Activated naive CD4-positive, alpha-beta T cell treated with anti-CD3 and anti-CD28 coated beads, Interleukin-2, amount 10 ng/mL, durations not matched to agents 7 days and 5 days (primary cell): Measurements from ENCODE around the gene PSPH.
"Not testable (repeated sequence)": the region's sequence is repeated elsewhere in the genome, so short reads cannot be mapped to it uniquely, and the experiment has no call there.

Experiments used
- CTCF ChIA-PET: fragments of 350-600 bp; sonication (Branson Sonifier 250); formaldehyde crosslinking; loops from one replicate; lab custom pipeline; 2021; ENCODE audit warnings: antibody characterized with exemption; lab: Charles Lee
- DNase-seq: peaks from one replicate; pipeline ENCODE4 v3.0.0-alpha.2; 2020
- H3K27ac Mint-ChIP-seq: one replicate; pipeline ENCODE4 v1.8.0; 2021; ENCODE audit warnings: mild to moderate bottlenecking, moderate library complexity, mixed read lengths
- H3K27me3 Mint-ChIP-seq: one replicate; pipeline ENCODE4 v1.8.0; 2021; ENCODE audit warnings: mild to moderate bottlenecking, mixed read lengths
- H3K36me3 Mint-ChIP-seq: one replicate; pipeline ENCODE4 v1.8.0; 2021; ENCODE audit warnings: mixed read lengths
- H3K4me1 Mint-ChIP-seq: one replicate; pipeline ENCODE4 v1.8.0; 2021; ENCODE audit warnings: mixed read lengths
- H3K4me3 Mint-ChIP-seq: one replicate; pipeline ENCODE4 v1.8.0; 2021; ENCODE audit warnings: mild to moderate bottlenecking, moderate library complexity, mixed read lengths
- H3K9me3 Mint-ChIP-seq: one replicate; pipeline ENCODE4 v1.8.0; 2021; ENCODE audit warnings: mixed read lengths

Gene PSPH

GRCh38 chr7:56051339-56052191 lies at the start of gene PSPH, which contains the start of gene CCT6A:
Gene PSPH, minus strand, starts transcription at chr7:56051444. Its CDS starts 30,232 bp downstream, at chr7:56021212.
Gene CCT6A, plus strand, starts transcription at chr7:56051765. Its CDS starts 84 bp downstream, at chr7:56051849.
- H3K4me1 Mint-ChIP-seq, result peaks cover 55% of the 10 kb centered on the region
- peaks cover 32% of the 10 kb centered on the region for H3K36me3 Mint-ChIP-seq
- CTCF ChIA-PET, result interaction anchor here (0.8 to 1.3 kb wide), 5 partner anchors 14 to 410 kb away, joined by 3 to 7 read pairs (median 3); no protein-coding TSS in a partner anchor

GRCh38 chr7:56099653-56100052 lies 48.4 kb upstream of the PSPH start:
- Mint-ChIP-seq H3K27ac (no peak overlapping the region), H3K36me3 (peaks cover 38% of the 10 kb centered on the region), H3K27me3 (no peaks in the 10 kb centered on the region), H3K9me3 (no peaks in the 10 kb centered on the region), H3K4me1 (peaks cover 15% of the 10 kb centered on the region), H3K4me3 (no peak overlapping the region)
- CTCF ChIA-PET, result no interaction called here
- no peak for DNase-seq

More at GRCh38 chr7:56051339-56052191, at the start of gene PSPH, which contains the start of gene CCT6A:
- Mint-ChIP-seq H3K27me3 (no peaks in the 10 kb centered on the region), H3K4me3 (peak within 1 kb of the TSS; percentile 95), H3K27ac (peak within 1 kb of the TSS; percentile 90), H3K9me3 (no peaks in the 10 kb centered on the region)
- peak; percentile 94 for DNase-seq

GRCh38 chr7:56098187-56099008 lies 47.2 kb upstream of the PSPH start:
- H3K4me1 Mint-ChIP-seq, H3K4me3 Mint-ChIP-seq, H3K9me3 Mint-ChIP-seq, H3K27ac Mint-ChIP-seq, DNase-seq, H3K27me3 Mint-ChIP-seq, CTCF ChIA-PET: not testable (repeated sequence)
- H3K36me3 Mint-ChIP-seq, result peaks cover 29% of the 10 kb centered on the region

GRCh38 chr7:56097700-56098099 lies 46.5 kb upstream of the PSPH start:
- Mint-ChIP-seq H3K36me3 (peaks cover 25% of the 10 kb centered on the region), H3K9me3 (no peaks in the 10 kb centered on the region), H3K27me3 (no peaks in the 10 kb centered on the region), H3K27ac (no peak overlapping the region), H3K4me1 (peaks cover 2% of the 10 kb centered on the region), H3K4me3 (no peak overlapping the region)
- CTCF ChIA-PET, result no interaction called here
- DNase-seq, result no peak

- CTCF ChIA-PET, result no interaction called here
These were observed 41.7 kb upstream of the PSPH start, which contains the start of gene PHKG1 for GRCh38 chr7:56092789-56093531. Gene PHKG1, minus strand, starts transcription at chr7:56092952. Its CDS starts 4,011 bp downstream, at chr7:56088941.

DNA sequence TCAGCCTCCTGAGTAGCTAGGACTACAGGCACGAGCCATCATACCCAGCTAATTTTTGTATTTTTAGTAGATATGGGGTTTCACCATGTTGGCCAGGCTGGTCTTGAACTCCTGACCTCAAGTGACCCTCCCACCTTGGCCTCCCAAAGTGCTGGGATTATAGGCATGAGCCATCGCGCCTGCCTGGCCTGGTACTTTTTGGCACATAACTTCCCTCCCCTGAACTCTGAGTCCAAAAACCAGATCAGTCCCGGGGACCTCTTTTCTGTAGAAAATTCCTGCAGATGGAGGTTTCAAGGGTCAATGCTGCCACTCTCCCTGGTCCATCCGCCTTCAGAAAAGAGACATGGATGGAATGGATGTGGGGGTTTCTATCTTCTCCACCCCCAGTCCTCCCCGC lies 41.1 kb upstream of the PSPH start:
- H3K27ac Mint-ChIP-seq, H3K27me3 Mint-ChIP-seq, DNase-seq, H3K4me1 Mint-ChIP-seq, CTCF ChIA-PET, H3K36me3 Mint-ChIP-seq, H3K9me3 Mint-ChIP-seq, H3K4me3 Mint-ChIP-seq: not testable (repeated sequence)

More at GRCh38 chr7:56092789-56093531, 41.7 kb upstream of the PSPH start, which contains the start of gene PHKG1:
- no peaks in the 10 kb centered on the region for H3K9me3 Mint-ChIP-seq
- peaks cover 5% of the 10 kb centered on the region for H3K36me3 Mint-ChIP-seq
- no peak for DNase-seq
- H3K27ac Mint-ChIP-seq, result no peak within 1 kb of the TSS
- peaks cover 2% of the 10 kb centered on the region for H3K4me1 Mint-ChIP-seq
- no peak within 1 kb of the TSS for H3K4me3 Mint-ChIP-seq
- no peaks in the 10 kb centered on the region for H3K27me3 Mint-ChIP-seq

DNA sequence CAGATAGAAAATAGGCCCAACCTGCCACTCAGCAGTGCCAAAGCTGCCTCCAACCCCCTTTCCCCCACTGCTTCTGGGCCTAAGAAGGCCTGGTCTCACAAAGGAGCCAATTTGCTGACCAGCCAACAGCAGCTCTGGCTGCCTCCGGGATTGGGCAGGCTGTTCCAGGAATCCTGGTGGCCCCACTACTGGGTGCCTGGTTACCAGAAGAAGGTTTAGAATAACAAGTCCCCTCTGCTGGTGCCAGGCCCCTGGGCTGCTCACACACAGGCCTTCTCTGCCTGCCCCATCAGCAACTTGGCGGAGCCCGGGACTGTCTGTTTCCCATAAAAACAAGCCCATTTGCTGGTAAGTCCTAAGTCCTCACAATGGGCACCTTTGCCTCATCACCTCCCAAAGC lies 40.3 kb upstream of the PSPH start:
- no peak for DNase-seq
- H3K36me3 Mint-ChIP-seq, result peaks cover 8% of the 10 kb centered on the region

DNA sequence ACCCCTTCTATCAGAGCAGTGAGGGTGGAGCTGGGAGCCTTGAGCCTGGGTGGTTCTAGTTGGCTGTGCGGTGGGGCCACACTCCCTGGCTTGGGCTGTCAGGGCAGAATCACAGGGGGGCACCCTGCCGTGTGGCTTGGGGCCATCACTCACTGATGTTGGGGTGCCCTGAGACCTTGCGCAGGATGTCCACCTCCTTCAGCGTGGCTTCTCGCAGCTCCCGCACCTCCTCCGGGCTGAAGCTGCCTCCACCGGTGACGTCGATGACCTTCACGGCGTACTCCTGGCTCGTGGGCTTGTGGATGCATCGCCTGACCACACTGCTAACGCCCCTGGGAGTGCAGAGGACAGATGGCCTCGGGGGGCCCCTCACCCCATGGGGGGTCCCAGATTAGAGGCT lies 36.2 kb upstream of the PSPH start:
- Mint-ChIP-seq H3K27me3 (no peaks in the 10 kb centered on the region), H3K4me1 (no peaks in the 10 kb centered on the region), H3K27ac (no peak overlapping the region), H3K4me3 (no peak overlapping the region), H3K9me3 (no peaks in the 10 kb centered on the region), H3K36me3 (peaks cover 10% of the 10 kb centered on the region)
- CTCF ChIA-PET, result no interaction called here
- DNase-seq, result no peak

More for the DNA sequence above, 40.3 kb upstream of the PSPH start:
- no peak overlapping the region for H3K4me3 Mint-ChIP-seq
- H3K27ac Mint-ChIP-seq, result no peak overlapping the region
- H3K27me3 Mint-ChIP-seq, result no peaks in the 10 kb centered on the region
- CTCF ChIA-PET, result no interaction called here
- H3K9me3 Mint-ChIP-seq, result no peaks in the 10 kb centered on the region
- peaks cover 2% of the 10 kb centered on the region for H3K4me1 Mint-ChIP-seq

- Mint-ChIP-seq H3K4me1 (no peaks in the 10 kb centered on the region), H3K9me3 (no peaks in the 10 kb centered on the region), H3K4me3 (no peak overlapping the region), H3K27ac (no peak overlapping the region), H3K36me3 (peaks cover 15% of the 10 kb centered on the region), H3K27me3 (no peaks in the 10 kb centered on the region)
- no peak for DNase-seq
- CTCF ChIA-PET, result no interaction called here
These were observed 35.5 kb upstream of the PSPH start for GRCh38 chr7:56086761-56087160.

DNA sequence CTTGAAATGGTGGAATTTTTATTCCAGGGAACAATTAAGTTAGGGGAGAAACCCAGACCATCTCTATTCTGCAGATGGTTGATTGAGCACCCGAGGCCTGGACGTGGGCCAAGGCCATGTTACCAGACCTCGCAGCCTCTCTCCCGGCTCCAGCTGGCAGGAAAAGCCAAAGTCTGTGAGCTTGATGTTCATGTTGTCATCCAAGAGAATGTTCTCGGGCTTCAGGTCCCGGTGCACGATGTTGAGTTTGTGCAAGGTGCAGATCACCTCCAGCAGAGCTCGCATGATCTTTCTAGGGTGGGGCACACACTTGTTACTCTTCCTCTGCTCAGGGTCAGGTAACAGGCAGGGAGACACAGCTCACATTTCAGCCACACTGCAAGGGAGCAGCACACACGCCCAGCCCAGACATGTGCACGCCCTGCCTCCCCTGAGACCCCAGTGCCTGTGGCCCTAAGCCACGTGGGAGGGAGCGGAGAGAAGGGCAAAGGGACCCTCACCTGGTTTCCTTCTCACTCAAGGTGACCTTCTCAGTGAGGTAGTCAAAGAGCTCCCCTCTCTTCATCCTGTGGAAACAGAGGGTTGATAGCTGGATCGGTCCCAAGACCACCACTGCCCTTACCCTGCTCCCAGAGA lies 32.0 kb upstream of the PSPH start:
- no peak overlapping the region for H3K4me3 Mint-ChIP-seq
- DNase-seq, result no peak
- CTCF ChIA-PET, result interaction anchor here (2.8 kb wide), 1 partner anchor 9 kb away, joined by 10 read pairs; no protein-coding TSS in a partner anchor
- peaks cover 34% of the 10 kb centered on the region for H3K36me3 Mint-ChIP-seq
- H3K27ac Mint-ChIP-seq, result no peak overlapping the region
- H3K4me1 Mint-ChIP-seq, result no peaks in the 10 kb centered on the region
- H3K9me3 Mint-ChIP-seq, result no peaks in the 10 kb centered on the region
- H3K27me3 Mint-ChIP-seq, result no peaks in the 10 kb centered on the region

GRCh38 chr7:56081626-56082340 lies 30.5 kb upstream of the PSPH start:
- H3K4me1 Mint-ChIP-seq, result no peaks in the 10 kb centered on the region
- no peak overlapping the region for H3K27ac Mint-ChIP-seq
- H3K4me3 Mint-ChIP-seq, result no peak overlapping the region
- DNase-seq, result peak; percentile 1
- H3K9me3 Mint-ChIP-seq, result no peaks in the 10 kb centered on the region
- CTCF ChIA-PET, result no interaction called here
- H3K36me3 Mint-ChIP-seq, result peaks cover 34% of the 10 kb centered on the region
- H3K27me3 Mint-ChIP-seq, result no peaks in the 10 kb centered on the region

GRCh38 chr7:56080726-56081435 lies 29.6 kb upstream of the PSPH start:
- H3K4me3 Mint-ChIP-seq, H3K4me1 Mint-ChIP-seq, H3K9me3 Mint-ChIP-seq, DNase-seq, H3K27ac Mint-ChIP-seq, CTCF ChIA-PET, H3K27me3 Mint-ChIP-seq: not testable (repeated sequence)
- peaks cover 36% of the 10 kb centered on the region for H3K36me3 Mint-ChIP-seq
